GM23338 (cell line): Measurements from ENCODE around the gene EIF2D.

Experiments
- CREB1 ChIP-seq: fragments of 250-450 bp; sonication (Bioruptor Pico); IDR thresholded peaks from 2 replicates; pipeline ENCODE4 v1.5.0; 2020; ENCODE audit warnings: low read depth, mild to moderate bottlenecking, moderate library complexity
- CTCF ChIP-seq, 2 experiments: fragments of 200-600 bp in 1 of 2; sonication (generic) in 1 of 2; conservative IDR thresholded peaks; 2 replicates each; pipeline versions ENCODE4 v1.5.1 to v1.6.1; 2016 to 2017; ENCODE audit warnings: antibody characterized with exemption in 2 of 2, low read depth in 2 of 2, mild to moderate bottlenecking in 2 of 2, moderate library complexity in 1 of 2
- EZH2 ChIP-seq: fragments of 200-600 bp; sonication (generic); IDR thresholded peaks from one replicate; pipeline ENCODE4 v1.8.0; 2017; ENCODE audit warnings: antibody characterized with exemption, mild to moderate bottlenecking, low read depth; ENCODE audit not compliant: unreplicated experiment
- EZH2phosphoT487 ChIP-seq: fragments of 200-600 bp; sonication (generic); IDR thresholded peaks from one replicate; pipeline ENCODE4 v1.8.1; 2018; ENCODE audit warnings: antibody characterized with exemption; ENCODE audit not compliant: unreplicated experiment
- JUNB ChIP-seq: IDR thresholded peaks from one replicate; pipeline ENCODE4 v1.6.1; 2016; ENCODE audit warnings: antibody characterized with exemption; ENCODE audit not compliant: unreplicated experiment
- POLR2AphosphoS5 ChIP-seq: IDR thresholded peaks from 2 replicates; pipeline ENCODE4 v1.6.1; 2016; ENCODE audit warnings: antibody characterized with exemption, low read depth
- REST ChIP-seq: IDR thresholded peaks from one replicate; pipeline ENCODE4 v1.6.1; 2018; ENCODE audit warnings: antibody characterized with exemption; ENCODE audit not compliant: unreplicated experiment
- STAT1 ChIP-seq: IDR thresholded peaks from one replicate; pipeline ENCODE4 v1.6.1; 2016; ENCODE audit warnings: antibody characterized with exemption; ENCODE audit not compliant: unreplicated experiment

GRCh38 chr1:206604861-206605260 lies 7.4 kb downstream of the EIF2D start:
- TF ChIP-seq CTCF (conservative IDR thresholded peaks at IDR 0.05; ENCODE audit: low read depth in 2 of 2) = no peak
- no peak for TF ChIP-seq POLR2AphosphoS5
- TF ChIP-seq CREB1 (CRISPR knock-in tag) = no peak
- no peak for TF ChIP-seq EZH2
- no peak for TF ChIP-seq EZH2phosphoT487
- TF ChIP-seq REST = no peak
- TF ChIP-seq STAT1 = no peak
- TF ChIP-seq JUNB = no peak
